Prostate gland (tissue), 2 donors: ENCODE results near the gene TPGS1.

ENCODE experiments used
- POLR2A ChIP-seq: fragments of 450-650 bp; IDR thresholded peaks from one replicate; pipeline ENCODE4 v1.6.1; 2016; ENCODE audit warnings: antibody characterized with exemption, mild to moderate bottlenecking
- POLR2AphosphoS5 ChIP-seq: sonication (generic); formaldehyde crosslinking; IDR thresholded peaks from one replicate; pipeline ENCODE4 v1.6.1; 2017; ENCODE audit warnings: antibody characterized with exemption
- TF ChIP-seq, protein P1 (sequence below), 4 experiments: fragments of 200-600 bp in 2 of 4; fragments of 450-650 bp in 2 of 4; sonication (generic) in 2 of 4; IDR thresholded peaks; 1 replicate in 3 of 4; 2 replicates in 1 of 4; pipeline ENCODE4 v1.5.1; 2016 to 2019; ENCODE audit warnings: antibody characterized with exemption in 4 of 4, mild to moderate bottlenecking in 2 of 4, moderate library complexity in 2 of 4

DNA sequence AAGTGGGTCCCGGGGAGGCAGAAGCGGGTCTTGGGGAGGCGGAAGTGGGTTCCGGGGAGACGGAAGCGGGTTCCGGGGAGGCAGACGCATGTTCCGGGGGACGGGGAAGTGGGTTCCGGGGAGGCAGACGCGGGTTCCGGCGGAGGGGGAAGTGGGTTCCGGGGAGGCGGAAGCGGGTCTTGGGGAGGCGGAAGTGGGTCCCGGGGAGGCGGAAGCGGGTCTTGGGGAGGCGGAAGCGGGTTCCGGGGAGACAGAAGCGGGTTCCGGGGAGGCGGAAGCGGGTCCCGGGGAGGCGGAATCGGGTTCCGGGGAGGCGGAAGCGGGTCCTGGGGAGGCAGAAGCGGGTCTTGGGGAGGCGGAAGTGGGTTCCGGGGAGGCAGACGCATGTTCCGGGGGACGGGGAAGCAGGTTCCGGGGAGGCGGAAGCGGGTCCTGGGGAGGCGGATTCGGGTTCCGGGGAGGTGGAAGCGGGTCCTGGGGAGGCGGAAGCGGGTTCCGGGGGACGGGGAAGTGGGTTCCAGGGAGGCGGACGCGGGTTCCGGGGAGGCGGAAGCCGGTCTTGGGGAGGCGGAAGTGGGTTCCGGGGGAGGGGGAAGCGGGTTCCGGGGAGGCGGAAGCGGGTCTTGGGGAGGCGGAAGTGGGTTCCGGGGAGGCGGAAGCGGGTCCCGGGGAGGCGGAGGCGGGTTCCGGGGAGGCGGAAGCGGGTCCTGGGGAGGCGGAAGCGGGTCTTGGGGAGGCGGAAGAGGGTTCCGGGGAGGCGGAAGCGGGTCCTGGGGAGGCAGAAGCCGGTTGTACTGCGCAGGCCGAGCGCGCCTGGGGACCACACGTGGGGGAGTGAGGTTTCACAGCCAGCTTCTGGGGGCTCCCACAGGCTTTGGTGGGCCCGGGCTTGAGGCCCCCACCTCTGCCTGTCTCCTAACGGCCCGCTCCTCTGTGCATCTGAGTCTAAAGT, 48.9 kb upstream of the TPGS1 start:
- TF ChIP-seq, protein P1, sequence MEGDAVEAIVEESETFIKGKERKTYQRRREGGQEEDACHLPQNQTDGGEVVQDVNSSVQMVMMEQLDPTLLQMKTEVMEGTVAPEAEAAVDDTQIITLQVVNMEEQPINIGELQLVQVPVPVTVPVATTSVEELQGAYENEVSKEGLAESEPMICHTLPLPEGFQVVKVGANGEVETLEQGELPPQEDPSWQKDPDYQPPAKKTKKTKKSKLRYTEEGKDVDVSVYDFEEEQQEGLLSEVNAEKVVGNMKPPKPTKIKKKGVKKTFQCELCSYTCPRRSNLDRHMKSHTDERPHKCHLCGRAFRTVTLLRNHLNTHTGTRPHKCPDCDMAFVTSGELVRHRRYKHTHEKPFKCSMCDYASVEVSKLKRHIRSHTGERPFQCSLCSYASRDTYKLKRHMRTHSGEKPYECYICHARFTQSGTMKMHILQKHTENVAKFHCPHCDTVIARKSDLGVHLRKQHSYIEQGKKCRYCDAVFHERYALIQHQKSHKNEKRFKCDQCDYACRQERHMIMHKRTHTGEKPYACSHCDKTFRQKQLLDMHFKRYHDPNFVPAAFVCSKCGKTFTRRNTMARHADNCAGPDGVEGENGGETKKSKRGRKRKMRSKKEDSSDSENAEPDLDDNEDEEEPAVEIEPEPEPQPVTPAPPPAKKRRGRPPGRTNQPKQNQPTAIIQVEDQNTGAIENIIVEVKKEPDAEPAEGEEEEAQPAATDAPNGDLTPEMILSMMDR (IDR thresholded peaks at IDR 0.05): no peak
- TF ChIP-seq POLR2AphosphoS5 (no peak), POLR2A (no peak)
